Esophagus mucosa (tissue), 1 donor: Measurements from ENCODE around the gene MB21D2. TPM values are rescaled to one million over a fixed set of nuclear protein-coding genes. Genes with fewer than 3 reads are reported as not detected.

Experiments used
- ATAC-seq: fragments of 200-7000 bp; cut with Tn5 transposase; one replicate; pipeline ENCODE4 v1.9.1; 2020
- total RNA-seq: library from RNA; stranded (reverse); gene quantifications from one replicate; pipeline ENCODE4 v1.2.4, GENCODE V29; 2023
- donor health status: DM: yes; HTN: yes; CAD: no.

MB21D2 gene
- total RNA-seq, 1 donor from 2014 or later = 2.4 TPM

DNA sequence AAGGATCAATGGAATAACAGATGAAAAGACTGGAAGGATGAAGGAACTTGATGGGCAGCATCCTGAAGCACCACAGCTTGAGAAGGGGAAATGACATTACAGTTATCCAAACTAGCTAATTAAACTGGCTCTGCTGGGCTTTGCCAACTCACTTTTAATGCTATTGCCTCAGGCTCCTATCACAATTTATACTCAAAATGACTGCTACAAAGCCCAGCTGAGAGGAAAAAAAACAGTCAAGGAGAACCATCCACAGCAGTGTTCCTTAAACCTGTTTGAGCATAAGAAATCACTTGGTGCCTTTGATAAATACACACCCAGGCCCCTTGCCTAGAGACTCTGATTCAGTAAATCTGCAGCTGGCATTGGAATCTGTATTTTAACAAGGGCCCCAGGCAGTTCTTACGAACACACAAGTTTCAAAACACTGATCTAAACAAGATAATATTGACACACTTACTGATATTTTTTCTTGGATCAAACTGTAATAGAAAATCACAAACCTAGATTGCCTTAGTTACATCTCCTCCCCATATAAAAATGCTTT is 85.8 kb downstream of the MB21D2 start:
- ATAC-seq = no peak

DNA sequence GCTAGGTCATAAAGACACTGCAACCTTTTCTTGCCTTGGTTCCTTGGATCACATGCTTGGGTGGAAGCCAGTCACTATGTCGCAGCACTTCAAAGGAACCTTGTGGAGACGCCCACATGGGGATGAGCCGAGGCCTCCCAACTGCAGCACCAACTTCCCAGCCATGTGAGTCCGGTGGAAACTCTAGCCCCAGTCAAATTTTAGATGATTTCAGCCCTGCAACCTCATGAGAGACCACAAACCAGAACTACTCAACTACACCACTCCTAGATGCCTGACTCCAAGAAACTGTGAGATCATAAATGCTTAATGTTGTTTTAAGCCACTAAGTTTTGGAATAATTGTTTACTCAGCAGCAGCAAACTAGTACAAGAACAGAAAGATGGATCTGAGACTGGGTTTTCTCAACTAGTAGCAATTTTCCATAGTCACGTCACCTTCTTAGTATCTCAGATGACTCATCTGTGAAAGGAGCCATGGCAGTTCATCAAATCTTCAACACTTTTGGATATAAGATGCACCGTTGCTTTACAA is 86.5 kb downstream of the MB21D2 start:
- ATAC-seq = no peak

DNA sequence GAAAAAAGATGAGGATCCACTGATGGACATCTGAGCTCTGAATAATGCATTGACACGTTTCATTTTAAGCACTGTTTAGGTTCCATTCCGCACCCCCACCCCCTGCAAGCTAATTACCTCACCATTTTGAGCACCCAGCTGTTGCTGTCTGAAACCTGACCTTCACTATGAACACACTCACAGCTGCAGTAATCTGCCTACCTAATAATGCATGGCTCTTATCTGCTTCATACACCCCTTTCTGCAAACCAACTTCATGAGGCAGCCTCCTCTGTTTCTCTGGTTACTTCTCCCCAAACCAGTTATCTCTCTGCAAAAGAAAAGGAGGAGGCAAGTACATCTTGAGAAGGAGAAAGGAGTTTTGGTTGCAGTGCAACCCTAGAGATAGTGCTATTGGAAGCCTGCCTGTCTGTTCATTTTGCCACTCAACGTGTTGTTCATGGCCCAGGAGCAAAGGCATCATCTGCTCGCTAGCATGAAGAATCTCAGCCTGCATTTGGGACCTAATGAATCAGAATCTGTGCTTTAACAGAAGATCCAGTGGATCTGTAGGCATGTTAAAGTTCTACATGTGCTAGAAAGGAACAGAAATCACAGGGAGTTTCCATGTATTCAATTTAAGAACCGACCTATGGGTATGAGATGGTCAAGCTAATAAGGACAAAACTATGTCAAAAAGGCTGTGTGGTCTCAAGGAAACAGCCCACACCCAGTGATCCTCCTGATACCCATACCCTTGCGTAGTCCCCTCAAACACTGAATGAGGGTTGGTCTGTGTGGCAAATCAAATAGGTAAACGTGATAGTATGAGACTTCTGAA is 87.2 kb downstream of the MB21D2 start:
- no peak for ATAC-seq

DNA sequence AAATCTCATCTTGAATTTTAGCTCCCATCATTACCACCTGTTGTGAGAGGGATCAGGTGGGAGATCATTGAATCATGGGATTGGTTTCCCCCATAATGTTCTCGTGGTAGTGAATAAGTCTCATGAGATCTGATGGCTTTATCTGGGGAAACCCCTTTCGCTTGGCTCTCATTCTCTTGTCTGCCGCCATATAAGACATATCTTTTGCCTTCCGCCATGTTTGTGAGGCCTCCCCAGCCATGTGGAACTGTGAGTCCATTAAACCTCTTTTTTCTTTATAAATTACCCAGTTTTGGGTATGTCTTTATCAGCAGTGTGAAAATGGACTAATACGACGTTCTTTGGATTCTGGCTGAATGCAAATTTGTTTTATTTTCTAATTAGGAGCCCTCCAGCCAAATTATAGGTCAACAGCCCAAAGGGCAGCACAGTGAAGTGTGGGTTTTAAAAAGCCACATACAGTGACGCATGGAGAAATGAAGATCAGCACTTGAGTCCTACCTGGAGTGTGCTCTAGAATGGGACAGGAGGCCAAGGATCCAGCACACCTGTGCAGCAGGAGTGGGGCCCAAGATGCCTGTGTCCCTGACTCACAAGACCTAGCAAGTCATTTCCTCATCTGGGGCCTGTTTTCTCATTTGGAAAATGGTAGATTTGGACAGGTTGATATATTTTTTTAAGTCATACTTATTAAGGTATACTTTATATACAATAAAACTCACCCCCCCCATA is 89.6 kb downstream of the MB21D2 start:
- ATAC-seq = no peak

DNA sequence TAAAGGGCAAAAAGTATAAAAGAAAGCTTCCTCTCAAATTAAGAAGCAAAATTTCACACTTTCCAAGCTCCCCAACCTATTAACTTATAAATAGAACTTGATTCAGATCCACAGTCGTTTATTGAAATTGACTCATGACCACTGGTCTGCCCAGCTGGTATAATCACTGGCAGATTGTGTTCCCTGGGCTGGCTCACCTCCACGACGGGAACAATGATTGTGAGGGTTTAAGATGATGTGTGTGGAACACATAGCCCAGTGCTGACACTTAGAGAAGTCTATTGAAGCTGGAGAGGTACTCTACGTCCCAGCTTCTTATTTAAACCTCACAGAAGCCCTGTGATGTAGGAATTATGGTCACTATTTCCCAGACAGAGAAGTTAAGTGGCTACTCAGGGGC is 90.4 kb downstream of the MB21D2 start:
- no peak for ATAC-seq

DNA sequence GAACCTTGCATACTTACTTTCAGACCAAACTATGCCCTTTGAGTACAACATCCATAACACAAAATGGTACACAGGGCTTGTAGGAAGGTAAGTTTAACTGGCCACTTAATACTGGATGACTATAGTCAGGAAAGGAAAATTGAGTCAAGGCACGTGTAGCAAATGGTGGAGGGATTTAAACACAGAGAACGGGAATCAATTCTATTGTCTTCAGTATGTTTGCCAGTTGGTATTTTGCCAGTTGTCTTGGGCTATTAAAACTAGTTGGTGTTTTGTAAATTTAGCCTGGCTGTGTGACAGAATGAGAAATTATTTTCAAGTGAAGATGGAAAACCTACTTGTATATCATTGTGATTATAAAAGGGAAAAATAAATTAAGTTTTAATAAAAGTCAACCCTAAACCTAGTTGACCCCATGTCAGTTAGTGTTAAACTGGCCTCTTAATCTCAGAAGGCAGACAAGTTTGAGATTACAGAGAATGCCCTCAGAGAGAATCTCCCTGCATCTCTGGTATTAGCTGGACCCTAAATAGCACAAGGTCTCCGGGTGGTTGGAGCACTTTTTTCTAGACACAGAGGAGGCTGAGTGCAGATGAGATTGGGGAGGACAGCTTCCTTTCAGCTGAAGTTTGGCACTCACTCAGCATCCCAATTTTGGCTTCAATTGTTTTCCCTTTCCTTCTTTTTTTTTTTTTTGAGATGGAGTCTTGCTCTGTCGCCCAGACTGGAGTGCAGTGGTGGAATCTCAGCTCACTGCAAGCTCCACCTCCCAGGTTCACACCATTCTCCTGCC is 91.2 kb downstream of the MB21D2 start:
- ATAC-seq = no peak

DNA sequence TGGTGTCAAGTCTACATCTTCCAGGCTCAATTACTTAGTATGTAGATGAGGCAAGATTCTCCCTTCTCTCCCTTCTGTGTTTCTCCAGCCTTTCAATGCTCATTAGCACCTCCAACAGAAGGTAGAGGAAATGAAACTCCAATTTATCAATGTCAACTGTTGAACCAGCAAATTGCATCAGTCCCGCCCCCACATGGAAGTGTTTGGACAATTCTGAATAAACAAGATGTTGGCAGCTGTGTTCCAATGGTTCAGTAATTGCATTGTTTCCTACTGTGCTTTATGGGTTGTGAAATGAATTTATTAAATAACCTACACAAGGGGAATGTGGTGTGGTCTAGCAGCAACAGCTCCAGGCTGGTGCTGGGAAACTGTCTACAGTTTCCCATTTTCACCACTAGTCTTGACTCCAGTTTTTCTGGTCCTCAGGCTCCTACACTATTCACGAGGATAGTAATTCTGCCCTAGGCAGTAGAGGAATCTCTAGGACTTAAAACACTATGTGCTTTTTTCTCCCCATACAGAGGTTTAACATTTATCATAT is 91.9 kb downstream of the MB21D2 start:
- peak; percentile 57 for ATAC-seq

DNA sequence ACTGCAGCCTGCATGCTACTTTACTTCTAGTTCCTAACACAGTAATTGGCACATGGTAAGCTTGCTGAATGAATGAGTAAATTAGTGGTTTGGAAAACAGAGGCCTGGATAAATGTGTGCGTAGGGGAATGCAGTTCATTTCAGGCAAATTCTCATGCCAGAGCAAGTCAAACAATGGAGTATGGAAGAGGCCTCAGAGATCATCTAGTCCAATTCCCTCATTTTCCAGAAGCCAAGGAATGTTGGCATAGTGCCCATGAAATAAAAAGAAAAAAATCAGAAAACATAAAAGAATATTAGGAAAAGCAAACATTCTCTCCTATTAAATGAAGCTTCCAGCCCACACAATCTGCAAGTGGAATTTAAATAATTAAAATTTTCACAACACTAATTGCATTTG is 92.4 kb downstream of the MB21D2 start:
- no peak for ATAC-seq

DNA sequence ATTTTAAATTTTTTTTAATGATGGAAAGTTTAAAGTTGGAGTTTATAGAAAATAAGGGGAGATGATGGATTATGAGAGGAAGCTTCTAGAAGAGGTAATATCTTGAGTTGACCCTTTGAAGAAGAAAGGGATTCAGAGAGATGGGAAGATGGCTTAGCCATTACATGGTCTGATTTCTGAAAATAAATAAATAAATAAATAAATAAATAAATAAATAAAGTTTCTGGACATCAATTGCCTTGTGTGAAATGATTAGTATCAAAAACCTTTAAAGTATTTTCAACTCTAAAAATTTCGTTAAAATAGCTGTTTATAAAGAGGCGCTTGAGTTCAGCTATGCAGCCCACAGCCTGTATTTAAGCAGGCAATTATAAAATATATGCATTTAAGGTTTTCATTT is 93.3 kb downstream of the MB21D2 start:
- no peak for ATAC-seq

DNA sequence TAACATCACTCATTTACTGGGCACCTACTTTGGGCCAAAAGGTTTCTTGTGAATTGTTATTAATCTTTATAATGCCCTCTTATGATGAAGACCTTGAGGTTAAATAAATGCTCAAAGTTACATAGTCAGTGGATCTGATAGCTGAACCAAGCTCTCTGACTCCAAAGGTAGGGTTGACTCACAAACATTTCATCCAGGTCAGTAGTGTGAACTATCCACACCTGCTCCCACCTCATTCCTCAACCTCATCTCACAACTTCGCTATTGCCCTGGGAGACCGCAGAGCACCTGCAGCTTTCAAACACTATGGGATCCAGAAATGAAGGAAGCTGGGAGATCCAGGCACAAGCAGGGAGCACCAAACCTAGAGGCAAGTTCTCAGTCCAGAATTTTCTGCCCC is 96.5 kb downstream of the MB21D2 start:
- ATAC-seq = no peak

DNA sequence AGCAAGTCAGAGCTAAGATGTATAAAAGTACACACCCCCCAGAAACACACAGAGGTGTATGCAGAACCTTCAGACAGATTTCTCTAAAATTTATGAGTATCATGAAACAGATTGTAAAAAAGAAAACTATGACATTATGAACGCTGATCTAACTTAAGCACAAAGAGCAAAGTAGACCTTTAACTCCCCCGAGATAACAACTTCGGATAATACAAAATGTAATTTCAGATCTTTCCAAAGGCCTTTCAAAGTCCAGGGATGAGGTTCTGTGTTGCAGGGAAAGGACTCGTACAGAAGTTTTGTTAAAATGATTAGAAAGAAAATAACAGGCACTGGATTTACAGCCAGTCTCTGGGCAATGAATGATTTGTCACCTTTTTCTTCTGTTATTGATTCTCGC is 97.5 kb downstream of the MB21D2 start:
- no peak for ATAC-seq

DNA sequence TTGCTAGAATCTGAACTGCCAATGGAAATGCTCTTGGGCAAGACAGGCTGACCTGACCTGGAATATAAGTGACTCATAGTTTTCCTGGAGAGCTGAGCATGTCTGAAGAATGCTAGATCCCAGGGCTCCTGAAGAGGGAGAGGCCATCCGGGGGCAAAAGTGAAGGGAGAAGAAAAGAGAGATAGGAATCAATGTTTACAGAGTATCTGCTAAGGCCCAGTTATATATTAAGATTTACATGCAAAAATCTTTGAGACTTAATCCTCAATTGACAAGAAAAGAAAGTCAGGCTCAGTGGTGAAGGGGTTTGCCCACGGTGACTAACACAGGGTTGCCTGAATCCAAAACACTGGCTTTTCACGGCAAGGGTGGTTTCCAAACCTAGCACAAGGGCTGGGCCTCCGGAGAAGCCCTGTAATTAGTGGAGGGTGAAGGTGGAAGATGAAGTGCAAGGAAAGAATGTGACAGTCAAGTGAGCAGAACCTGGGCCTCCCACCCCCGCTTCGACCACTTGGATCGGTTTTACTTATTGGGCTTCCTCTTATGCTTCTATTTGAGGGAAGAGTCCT is 98.6 kb downstream of the MB21D2 start:
- peak; percentile 68 for ATAC-seq

DNA sequence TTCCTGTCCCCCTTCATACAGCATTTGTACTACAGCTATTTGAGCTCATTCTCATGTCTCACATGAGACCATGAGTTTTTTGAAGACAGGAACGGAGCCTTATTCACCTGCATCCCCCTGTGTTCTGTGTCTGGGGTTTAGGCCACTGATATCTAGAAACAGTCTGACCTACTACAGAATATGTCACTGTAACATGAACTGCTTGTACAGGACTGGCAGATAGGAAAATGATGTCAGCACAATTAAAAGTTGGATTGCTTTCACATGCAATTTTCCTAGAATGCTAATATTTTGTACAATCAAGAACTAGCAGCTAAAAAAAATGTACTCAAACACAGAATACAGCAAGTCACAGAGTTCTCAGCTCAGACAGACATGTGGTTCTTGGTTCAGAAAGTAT is 99.5 kb downstream of the MB21D2 start:
- no peak for ATAC-seq

DNA sequence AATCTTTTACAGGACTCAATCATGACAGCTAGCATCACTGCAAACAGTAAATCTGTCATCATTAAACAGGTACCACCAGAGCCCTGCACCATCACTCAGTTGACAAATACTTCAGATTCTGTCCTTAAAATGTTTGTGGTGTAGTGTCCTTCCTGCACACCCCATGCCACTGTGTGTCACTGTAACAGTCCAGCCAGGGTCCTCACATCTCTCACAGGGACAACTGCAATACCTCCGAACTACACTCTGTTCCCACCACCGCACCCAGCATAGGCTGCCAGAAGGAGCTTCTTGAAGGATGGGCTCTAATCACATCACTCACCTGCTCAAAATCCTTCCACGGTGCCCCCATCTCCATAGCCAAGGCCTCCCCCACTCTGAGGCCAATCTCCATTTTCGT is 100.2 kb downstream of the MB21D2 start:
- no peak for ATAC-seq

DNA sequence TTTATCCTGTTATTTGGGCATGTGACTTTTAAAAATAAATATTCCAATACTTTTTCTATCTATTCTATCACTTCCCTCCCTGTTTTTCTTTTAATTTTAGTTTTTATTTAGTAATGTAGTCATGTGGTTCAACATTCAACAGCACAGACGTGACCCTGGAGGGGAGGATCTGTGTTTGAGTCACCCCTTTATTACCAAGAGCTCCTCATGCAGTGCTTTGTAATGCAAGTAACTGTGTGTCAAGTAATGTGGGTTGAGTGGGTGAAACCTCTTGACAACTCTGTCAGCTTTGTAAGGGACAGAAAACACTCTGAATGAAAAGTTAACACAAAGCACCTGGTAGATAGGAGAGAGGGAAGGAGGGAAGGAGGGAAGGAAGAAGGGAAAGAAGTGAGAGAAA is 100.6 kb downstream of the MB21D2 start:
- ATAC-seq = no peak

DNA sequence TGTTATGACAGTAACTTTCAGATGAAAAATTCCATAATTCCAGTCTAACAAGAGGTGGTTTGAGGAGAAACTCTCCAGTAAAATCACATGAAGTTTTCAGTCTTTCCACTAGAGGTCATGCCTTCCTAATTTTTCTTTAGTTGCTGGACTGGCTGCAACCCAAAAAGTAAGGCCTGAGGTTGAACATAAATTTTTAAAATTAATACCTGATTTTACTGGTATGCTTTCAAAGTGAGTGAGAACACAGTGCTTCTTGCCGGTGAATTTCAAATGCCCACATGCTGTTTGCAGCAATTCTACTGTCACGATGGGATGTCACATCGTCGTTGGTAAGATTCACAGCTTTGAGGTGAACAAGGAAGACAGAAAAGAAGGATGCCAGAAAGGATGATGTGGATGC is 101.3 kb downstream of the MB21D2 start:
- peak; percentile 47 for ATAC-seq

DNA sequence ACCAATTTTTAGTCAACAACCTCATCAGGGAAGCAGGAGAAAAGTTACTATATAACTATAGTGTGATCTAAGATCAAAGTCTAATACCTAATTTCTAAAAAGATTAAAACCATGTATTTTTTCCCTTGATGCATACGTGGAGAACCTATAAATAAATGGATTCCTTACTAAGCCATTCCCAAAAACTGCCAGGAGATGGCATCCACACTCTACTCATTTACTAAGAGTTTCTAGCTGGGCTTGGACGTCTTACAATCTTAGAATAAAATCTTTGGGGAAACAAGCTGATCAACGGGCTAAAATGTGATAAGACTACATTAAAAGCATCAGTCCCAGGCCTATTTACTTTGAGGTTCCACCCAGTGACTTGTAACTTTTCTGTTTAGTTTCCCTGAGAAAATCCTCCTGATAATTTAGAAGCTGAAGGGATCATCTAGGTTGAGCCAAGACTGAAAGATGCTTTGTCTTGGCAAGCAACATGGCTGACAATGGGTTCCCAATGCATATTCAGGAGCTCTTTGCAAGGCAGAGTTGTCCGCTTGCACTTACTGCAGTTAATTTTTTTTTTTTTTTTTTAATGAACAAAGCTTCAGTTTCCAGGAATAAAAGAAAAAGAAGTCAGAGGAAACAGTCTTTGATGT is 104.8 kb downstream of the MB21D2 start:
- no peak for ATAC-seq

DNA sequence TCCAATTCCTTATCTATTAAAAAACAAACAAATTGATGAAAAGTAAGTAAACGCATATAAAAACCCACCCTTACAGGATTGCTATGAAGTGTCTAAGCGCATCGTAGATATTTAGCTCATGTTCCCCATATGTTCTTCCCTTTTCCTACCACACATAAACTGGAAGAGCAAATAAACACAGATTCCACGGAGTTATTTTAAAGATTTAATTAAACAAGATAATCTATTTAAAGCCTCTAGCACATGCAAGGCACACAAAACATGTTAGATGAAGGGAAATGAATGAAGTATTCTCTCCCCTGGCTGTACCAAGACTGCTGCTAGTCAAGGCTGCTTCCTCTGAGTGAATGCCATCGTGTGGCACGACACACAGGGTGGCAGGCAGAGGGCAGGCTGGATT is 111.9 kb downstream of the MB21D2 start:
- ATAC-seq = no peak

DNA sequence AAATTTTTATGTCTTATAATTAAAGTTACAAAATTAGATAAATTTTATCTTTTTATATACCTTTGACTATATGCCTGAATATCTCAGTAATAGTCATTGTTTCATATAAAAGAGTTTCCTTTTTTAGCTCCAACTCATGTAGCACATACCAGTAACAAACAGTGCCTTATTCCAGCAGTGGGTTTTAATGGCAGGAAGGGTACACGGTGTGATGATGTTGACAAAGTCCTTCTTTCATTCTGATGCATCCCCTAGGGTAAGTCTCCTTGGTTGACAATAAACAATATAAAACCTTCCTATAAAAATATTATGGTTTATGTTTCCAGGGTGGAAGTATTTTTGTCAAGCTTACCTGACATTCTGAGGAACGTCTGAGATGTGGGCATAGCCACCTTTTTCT is 113.2 kb downstream of the MB21D2 start:
- no peak for ATAC-seq

DNA sequence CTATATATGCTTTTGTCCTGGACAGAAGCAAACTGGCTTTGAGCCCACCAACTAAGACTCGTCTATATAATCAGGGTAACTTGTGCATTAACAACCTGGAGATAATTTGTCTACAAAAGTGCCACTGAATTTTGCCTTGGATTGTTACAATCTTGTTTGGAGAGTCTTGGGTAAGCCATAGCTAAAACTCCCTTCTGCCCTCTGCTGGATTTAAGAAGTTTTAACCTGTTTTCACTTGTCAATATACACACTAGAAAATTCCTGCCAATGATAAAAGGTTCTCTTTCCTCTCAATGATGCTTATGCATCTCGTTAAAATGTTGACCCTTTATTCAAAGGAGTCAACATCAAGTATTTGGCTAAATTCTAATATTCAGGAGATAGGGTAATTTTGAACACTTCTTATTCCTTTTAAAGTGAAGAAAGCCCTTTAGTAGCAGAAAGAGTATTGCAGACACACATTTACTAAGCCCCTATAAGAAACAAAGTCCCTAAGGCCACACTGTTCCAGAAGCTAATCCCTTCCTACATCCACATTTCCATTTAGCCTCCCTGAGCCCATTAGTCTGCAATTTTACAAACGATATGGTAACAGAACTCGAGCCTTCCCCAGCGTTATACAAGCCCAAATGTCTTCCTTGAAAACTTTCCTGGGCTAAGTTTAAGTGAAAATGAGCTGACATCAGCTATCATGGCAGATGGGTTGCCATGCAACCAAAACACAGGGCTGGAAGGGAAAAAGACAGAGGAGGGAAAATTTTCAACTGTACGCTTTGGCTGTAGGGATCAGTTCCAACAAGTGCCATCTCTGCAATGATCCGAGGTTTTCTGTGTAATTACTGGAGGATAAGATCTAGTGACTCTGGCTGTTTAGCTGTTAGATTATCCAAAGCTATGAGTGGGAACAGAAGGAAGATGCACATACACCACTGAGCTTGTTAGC is 114.4 kb downstream of the MB21D2 start:
- no peak for ATAC-seq
